Measurements from ENCODE around the gene LITAF. TPM values are rescaled to one million over a fixed set of nuclear protein-coding genes. Genes with fewer than 3 reads are reported as not detected.
"Not testable (repeated sequence)": the region's sequence is repeated elsewhere in the genome, so short reads cannot be mapped to it uniquely, and the experiment has no call there.

The LITAF gene
- total RNA-seq, 2 donors from 2014 or later, result 144 to 211 TPM

DNA sequence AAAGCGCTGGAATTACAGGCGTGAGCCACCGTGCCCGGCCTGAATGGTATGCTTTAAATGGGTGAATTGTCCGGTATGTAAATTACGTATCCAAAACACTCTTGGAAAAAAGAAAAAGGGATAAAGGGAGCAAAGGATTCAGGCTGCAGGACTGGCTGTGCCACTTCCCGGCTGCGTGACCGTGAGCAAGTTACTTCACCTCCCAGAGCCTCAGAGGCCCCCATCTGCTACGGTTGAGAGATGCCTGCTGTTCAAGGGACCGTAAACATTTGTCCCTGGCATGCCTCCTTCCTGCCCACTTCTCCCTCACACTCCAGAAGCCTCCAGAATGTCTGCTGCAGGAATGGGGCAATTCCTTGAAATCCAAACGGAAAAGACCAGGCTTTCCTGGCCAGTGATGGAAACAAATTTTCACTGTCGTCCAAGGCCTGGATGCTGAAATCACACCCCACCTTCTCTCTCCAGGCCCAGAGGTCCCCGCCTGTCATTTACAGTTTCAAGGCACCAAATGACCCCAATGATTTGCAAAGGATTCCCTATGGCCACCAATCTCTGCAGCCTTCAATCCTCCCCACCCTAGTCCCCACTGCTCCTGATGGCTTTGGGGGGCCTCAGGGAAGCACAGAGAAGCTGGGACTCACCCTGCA is 22.9 kb upstream of the LITAF start:
- Histone ChIP-seq H3K9me3 (no peaks in the 10 kb centered on the region), H3K27ac (no peak overlapping the region), H3K27me3 (no peaks in the 10 kb centered on the region), H3K9ac (ENCODE audit: low read depth in 2 of 2, low read length in 2 of 2) (no peak overlapping the region), H3K4me3 (no peak overlapping the region), H3K4me1 (peaks cover 19% of the 10 kb centered on the region), H3K36me3 (no peaks in the 10 kb centered on the region)
- DNase-seq, result no peak
- TF ChIP-seq, protein P1, sequence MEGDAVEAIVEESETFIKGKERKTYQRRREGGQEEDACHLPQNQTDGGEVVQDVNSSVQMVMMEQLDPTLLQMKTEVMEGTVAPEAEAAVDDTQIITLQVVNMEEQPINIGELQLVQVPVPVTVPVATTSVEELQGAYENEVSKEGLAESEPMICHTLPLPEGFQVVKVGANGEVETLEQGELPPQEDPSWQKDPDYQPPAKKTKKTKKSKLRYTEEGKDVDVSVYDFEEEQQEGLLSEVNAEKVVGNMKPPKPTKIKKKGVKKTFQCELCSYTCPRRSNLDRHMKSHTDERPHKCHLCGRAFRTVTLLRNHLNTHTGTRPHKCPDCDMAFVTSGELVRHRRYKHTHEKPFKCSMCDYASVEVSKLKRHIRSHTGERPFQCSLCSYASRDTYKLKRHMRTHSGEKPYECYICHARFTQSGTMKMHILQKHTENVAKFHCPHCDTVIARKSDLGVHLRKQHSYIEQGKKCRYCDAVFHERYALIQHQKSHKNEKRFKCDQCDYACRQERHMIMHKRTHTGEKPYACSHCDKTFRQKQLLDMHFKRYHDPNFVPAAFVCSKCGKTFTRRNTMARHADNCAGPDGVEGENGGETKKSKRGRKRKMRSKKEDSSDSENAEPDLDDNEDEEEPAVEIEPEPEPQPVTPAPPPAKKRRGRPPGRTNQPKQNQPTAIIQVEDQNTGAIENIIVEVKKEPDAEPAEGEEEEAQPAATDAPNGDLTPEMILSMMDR (IDR thresholded peaks at IDR 0.05), result no peak
- intact Hi-C loops (cut with DNase I), result no loop called here

DNA sequence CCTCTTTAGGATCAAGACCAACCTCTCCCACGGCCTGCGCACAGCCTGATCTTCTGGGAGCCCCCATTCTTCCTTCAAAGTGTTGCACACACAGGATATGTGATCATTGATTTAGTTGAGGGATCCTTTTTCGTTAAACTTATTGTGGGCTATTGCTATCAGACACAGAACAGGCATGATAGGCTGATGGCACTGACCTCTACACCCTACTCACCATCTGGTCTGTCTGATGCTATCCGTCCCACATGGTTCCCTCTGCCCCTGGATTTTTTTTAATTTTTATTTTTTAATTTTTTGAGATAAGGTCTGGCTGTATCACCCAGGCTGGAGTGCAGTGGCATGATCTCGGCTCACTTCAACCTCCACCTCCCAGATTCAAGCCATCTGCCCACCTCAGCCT is 19.2 kb upstream of the LITAF start:
- peak overlapping the region; percentile 65 for H3K27ac ChIP-seq
- DNase-seq, result no peak

DNA sequence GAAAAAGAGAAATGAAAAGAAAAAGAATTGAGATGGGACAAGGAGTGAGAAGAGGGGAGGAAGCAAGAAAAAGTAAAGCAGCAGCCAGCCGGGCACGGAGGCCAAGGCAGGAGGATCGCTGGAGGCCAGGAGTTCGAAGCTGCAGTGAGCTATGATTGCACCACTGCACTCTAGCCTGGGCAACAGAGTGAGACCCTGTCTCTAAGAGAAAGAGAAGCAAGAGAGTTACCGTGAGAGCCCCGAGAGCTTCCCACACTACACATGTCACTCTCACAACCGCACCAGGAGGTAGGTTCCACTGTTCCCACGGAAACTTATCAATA is 18.8 kb upstream of the LITAF start:
- peak overlapping the region; percentile 65 for H3K27ac ChIP-seq
- H3K27me3 ChIP-seq, result no peaks in the 10 kb centered on the region
- H3K4me3 ChIP-seq, result no peak overlapping the region
- intact Hi-C loops (cut with DNase I), result no loop called here
- TF ChIP-seq, protein P1 (IDR thresholded peaks at IDR 0.05), result no peak
- no peaks in the 10 kb centered on the region for H3K4me1 ChIP-seq
- no peaks in the 10 kb centered on the region for H3K36me3 ChIP-seq
- H3K9me3 ChIP-seq, result no peaks in the 10 kb centered on the region
- DNase-seq, result no peak
- H3K9ac ChIP-seq (ENCODE audit: low read depth in 2 of 2, low read length in 2 of 2), result peak overlapping the region in 1 of 2 donors; percentile 63

More for the DNA sequence above, 19.2 kb upstream of the LITAF start:
- no peaks in the 10 kb centered on the region for H3K9me3 ChIP-seq
- H3K4me3 ChIP-seq, result no peak overlapping the region
- TF ChIP-seq, protein P1 (IDR thresholded peaks at IDR 0.05), result no peak
- no peaks in the 10 kb centered on the region for H3K4me1 ChIP-seq
- no peaks in the 10 kb centered on the region for H3K36me3 ChIP-seq
- H3K9ac ChIP-seq (ENCODE audit: low read depth in 2 of 2, low read length in 2 of 2), result no peak overlapping the region
- no peaks in the 10 kb centered on the region for H3K27me3 ChIP-seq
- intact Hi-C loops (cut with DNase I), result no loop called here

DNA sequence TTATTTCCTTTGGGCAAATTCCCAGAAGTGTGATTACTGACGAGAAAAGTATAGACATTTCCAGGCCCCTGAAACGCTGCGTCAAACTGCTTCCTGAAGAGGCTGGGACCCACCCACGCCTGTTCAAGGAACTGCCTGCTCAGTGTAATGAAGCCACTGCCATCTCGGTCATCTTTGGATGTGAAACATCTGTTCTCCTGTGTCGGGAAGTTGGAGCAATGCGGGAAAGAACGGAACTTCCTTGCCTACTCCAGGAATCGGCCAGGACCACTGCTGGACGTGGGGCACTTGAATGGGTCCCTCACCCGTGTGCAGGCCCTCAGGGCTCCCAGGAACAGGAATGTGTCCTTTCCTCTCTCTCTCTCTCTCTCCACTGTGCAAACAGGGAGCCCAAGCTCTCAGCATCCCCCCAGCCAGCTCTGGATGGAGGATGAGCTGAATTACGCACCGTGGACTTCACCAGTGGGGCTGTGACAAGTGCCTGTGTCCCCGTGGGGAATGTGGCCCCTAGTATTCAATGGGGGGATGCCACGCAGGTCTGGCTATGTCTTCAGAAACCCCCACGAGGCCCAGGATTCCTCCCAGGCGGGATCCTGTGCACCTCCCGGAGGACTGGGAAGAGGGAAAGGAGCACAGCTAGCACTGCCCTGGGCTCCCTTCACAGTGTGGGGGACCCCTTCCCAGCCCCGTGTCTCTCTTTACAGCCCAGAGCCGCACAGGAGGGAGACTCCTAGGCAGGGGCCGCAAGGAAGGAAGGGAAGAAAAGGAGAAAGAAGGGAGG is 18.3 kb upstream of the LITAF start:
- Histone ChIP-seq H3K27me3 (no peaks in the 10 kb centered on the region), H3K27ac (peak overlapping the region; percentile 65), H3K36me3 (no peaks in the 10 kb centered on the region), H3K9ac (ENCODE audit: low read depth in 2 of 2, low read length in 2 of 2) (peak overlapping the region; percentile 39 to 63), H3K9me3 (no peaks in the 10 kb centered on the region), H3K4me1 (no peaks in the 10 kb centered on the region), H3K4me3 (no peak overlapping the region)
- TF ChIP-seq, protein P1 (IDR thresholded peaks at IDR 0.05), result no peak
- DNase-seq, result peak; percentile 62
- intact Hi-C loops (cut with DNase I), result no loop called here

DNA sequence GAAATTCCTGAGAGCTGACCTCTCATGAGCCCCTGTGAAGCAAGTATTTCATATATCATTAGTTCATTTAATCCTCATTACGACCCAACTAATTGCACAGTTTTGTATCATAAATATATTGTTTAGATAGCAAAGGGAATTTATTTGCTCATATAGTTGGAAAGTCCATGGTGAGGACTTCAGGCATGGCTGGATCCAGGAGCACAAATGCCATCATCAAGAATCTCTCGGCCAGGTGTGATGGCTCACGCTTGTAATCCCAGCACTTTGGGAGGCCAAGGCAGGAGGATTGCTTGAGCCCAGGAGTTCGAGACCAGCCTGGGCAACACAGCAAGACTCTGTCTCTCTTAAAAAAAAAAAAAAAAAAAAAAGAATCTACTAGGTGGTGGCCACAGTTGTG is 17.6 kb upstream of the LITAF start:
- not testable (repeated sequence) for H3K27me3 ChIP-seq
- peak overlapping the region; percentile 65 for H3K27ac ChIP-seq

DNA sequence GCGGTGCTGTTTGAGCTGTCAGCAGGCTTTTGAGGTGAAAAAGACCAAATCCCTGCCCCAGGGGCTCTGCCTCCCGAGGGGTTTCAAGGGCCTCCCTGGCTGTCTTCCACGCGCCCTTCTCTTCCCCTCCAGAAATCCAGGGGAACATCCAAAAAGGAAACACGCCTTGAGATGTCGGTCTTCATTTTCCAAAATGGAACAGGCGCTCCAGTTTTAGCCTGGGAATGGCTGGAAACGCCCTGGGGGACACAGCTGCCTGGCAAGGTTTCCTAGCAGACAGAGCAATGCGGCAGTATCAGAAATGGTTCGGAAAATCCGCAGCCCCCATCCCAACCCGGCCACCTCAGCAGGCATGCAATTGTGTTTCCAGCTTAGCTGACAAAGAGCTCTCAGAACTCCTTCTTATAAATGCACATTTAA is 16.6 kb upstream of the LITAF start:
- H3K27ac ChIP-seq, result peak overlapping the region; percentile 36
- no peak overlapping the region for H3K4me3 ChIP-seq
- peak overlapping the region in 1 of 2 donors; percentile 35 for H3K9ac ChIP-seq (ENCODE audit: low read depth in 2 of 2, low read length in 2 of 2)
- DNase-seq, result no peak
- H3K4me1 ChIP-seq, result no peaks in the 10 kb centered on the region
- intact Hi-C loops (cut with DNase I), result no loop called here
- no peaks in the 10 kb centered on the region for H3K27me3 ChIP-seq
- H3K9me3 ChIP-seq, result no peaks in the 10 kb centered on the region
- TF ChIP-seq, protein P1 (IDR thresholded peaks at IDR 0.05), result no peak
- H3K36me3 ChIP-seq, result no peaks in the 10 kb centered on the region

More for the DNA sequence above, 17.6 kb upstream of the LITAF start:
- H3K4me3 ChIP-seq; H3K9ac ChIP-seq (ENCODE audit: low read depth in 2 of 2, low read length in 2 of 2); intact Hi-C loops (cut with DNase I); H3K4me1 ChIP-seq; DNase-seq; H3K9me3 ChIP-seq; H3K36me3 ChIP-seq: not testable (repeated sequence)
